ENCODE measurements around the gene ERCC6L.

DNA sequence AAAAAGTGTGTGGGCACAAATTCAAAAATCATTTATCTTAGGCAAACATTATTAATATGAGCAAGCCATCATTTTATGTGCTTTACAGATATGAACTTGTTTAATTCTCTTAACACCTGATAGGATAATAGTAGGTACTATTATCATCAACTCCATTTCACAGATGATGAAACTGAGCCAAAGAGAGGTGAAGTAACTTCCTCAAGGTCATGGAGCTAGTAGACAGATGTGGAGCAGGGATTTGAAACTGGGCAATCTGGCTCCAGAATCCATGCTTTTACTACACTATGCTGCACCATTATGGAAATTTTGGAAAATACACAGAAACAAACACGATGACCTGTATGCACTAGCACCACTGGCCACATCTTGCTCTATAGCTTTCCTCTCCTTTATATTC, 58.3 kb downstream of the ERCC6L start:
- TF ChIP-seq, protein P1, sequence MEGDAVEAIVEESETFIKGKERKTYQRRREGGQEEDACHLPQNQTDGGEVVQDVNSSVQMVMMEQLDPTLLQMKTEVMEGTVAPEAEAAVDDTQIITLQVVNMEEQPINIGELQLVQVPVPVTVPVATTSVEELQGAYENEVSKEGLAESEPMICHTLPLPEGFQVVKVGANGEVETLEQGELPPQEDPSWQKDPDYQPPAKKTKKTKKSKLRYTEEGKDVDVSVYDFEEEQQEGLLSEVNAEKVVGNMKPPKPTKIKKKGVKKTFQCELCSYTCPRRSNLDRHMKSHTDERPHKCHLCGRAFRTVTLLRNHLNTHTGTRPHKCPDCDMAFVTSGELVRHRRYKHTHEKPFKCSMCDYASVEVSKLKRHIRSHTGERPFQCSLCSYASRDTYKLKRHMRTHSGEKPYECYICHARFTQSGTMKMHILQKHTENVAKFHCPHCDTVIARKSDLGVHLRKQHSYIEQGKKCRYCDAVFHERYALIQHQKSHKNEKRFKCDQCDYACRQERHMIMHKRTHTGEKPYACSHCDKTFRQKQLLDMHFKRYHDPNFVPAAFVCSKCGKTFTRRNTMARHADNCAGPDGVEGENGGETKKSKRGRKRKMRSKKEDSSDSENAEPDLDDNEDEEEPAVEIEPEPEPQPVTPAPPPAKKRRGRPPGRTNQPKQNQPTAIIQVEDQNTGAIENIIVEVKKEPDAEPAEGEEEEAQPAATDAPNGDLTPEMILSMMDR (IDR thresholded peaks at IDR 0.05) = no peak
- no peak for TF ChIP-seq POLR2A (IDR thresholded peaks at IDR 0.05)
